HL-60 (cell line): Measurements from ENCODE around the gene KCNAB1.

ENCODE experiments used
- CTCF ChIP-seq: IDR thresholded peaks from one replicate; pipeline ENCODE4 v1.5.1; 2011; ENCODE audit warnings: low read length, control low read depth, inconsistent platforms; ENCODE audit not compliant: insufficient read depth
- POLR2AphosphoS5 ChIP-seq: IDR thresholded peaks from 2 replicates; pipeline ENCODE4 v1.6.1; 2012; ENCODE audit warnings: low read depth
- SPI1 ChIP-seq: IDR thresholded peaks from 2 replicates; pipeline ENCODE4 v1.6.1; 2012; ENCODE audit warnings: low read depth, mild to moderate bottlenecking, borderline replicate concordance

GRCh38 chr3:156171281-156172267 is 51.2 kb downstream of the KCNAB1 start:
- TF ChIP-seq CTCF (no peak), POLR2AphosphoS5 (no peak), SPI1 (no peak)
